HCT116 (cell line): ENCODE data around the gene EFNB1. TPM values are rescaled to one million over a fixed set of nuclear protein-coding genes. Genes with fewer than 3 reads are reported as not detected.

ENCODE experiments used
- ATAC-seq: fragments of 200-7000 bp; cut with Tn5 transposase; 2 replicates; pipeline ENCODE4 v1.9.1; 2020; ENCODE audit warnings: mild to moderate bottlenecking, moderate library complexity
- BruUV-seq: library from RNA; stranded (reverse); fragments of 400-500 nt; replicated peaks from 2 replicates; lab custom pipeline; 2021; lab: Mats Ljungman, UMichigan
- CTCF ChIA-PET: fragments of 300-600 bp; sonication (Branson Sonifier 250); formaldehyde crosslinking; loops from one replicate; lab custom pipeline; 2021; ENCODE audit warnings: antibody characterized with exemption; lab: Charles Lee
- POLR2A ChIA-PET: fragments of 300-600, 350-600 bp; sonication (Branson Sonifier 250); formaldehyde crosslinking; loops from one replicate; lab custom pipeline; 2021; ENCODE audit warnings: antibody characterized with exemption; lab: Charles Lee
- RAD21 ChIA-PET, 2 experiments: fragments of 300-600 bp; sonication (Branson Sonifier 250); formaldehyde crosslinking; loops; one replicate each; lab custom pipeline; 2023; ENCODE audit warnings: low total read pairs in 2 of 2; ENCODE audit not compliant: uncharacterized antibody in 2 of 2, unreplicated experiment in 2 of 2, low non-redundant PET in 1 of 2; lab: Charles Lee
- DNase-seq: peaks from one replicate; pipeline ENCODE4 v3.0.0-alpha.2; 2010; ENCODE audit warnings: low read depth, low spot score
- H2AFZ ChIP-seq: fragments of 200-600 bp; shearing (Covaris generic), sonication (generic); 2 replicates; pipeline ENCODE4 v1.6.1; 2017; ENCODE audit warnings: low read depth, mixed run types, mixed read lengths, antibody characterized with exemption, low read length; ENCODE audit not compliant: poor library complexity, severe bottlenecking
- H3K27ac ChIP-seq: 2 replicates; pipeline ENCODE4 v1.5.1; 2012; ENCODE audit warnings: low read depth, low read length
- H3K27me3 ChIP-seq: fragments of 200-600 bp; sonication (generic); 2 replicates; pipeline ENCODE4 v1.6.1; 2016; ENCODE audit warnings: mixed run types, low read length, mixed read lengths; ENCODE audit not compliant: insufficient read depth
- H3K36me3 ChIP-seq, 2 experiments: fragments of 200-500 bp in 1 of 2; fragments of 200-600 bp in 1 of 2; sonication (Bioruptor generic) in 1 of 2; sonication (generic) in 1 of 2; 2 replicates each; pipeline versions ENCODE4 v1.5.1 to v1.6.1; 2014 to 2016; ENCODE audit warnings: low read length in 2 of 2, inconsistent platforms in 1 of 2, mixed read lengths in 1 of 2, mixed run types in 1 of 2; ENCODE audit not compliant: insufficient read depth in 2 of 2, control insufficient read depth in 1 of 2
- H3K4me1 ChIP-seq, 2 experiments: fragments of 200-600 bp in 1 of 2; sonication (generic) in 1 of 2; 2 replicates each; pipeline versions ENCODE4 v1.5.1 to v1.6.1; 2012 to 2017; ENCODE audit warnings: low read length in 2 of 2, inconsistent platforms in 1 of 2, mild to moderate bottlenecking in 1 of 2, mixed read lengths in 1 of 2, mixed run types in 1 of 2, moderate library complexity in 1 of 2; ENCODE audit not compliant: insufficient read depth in 2 of 2, control insufficient read depth in 1 of 2
- H3K4me2 ChIP-seq: fragments of 200-600 bp; sonication (generic); 2 replicates; pipeline ENCODE4 v1.6.1; 2017; ENCODE audit warnings: mixed run types, low read length, mixed read lengths
- H3K4me3 ChIP-seq, 2 experiments: fragments of 200-600 bp in 1 of 2; sonication (generic) in 1 of 2; replicated peaks in 1 of 2; 2 replicates each; pipeline ENCODE4 v1.5.1; 2011 to 2016; ENCODE audit warnings: low read length in 2 of 2, control low read depth in 1 of 2, low read depth in 1 of 2, mild to moderate bottlenecking in 1 of 2, mixed read lengths in 1 of 2, mixed run types in 1 of 2
- H3K79me2 ChIP-seq: fragments of 200-600 bp; sonication (generic); 2 replicates; pipeline ENCODE4 v1.6.1; 2017; ENCODE audit warnings: mild to moderate bottlenecking, mixed run types, low read length, moderate library complexity, mixed read lengths; ENCODE audit not compliant: insufficient read depth
- H3K9ac ChIP-seq: fragments of 200-600 bp; sonication (generic); 2 replicates; pipeline ENCODE4 v1.6.1; 2016; ENCODE audit warnings: low read length, mixed read lengths
- H3K9me2 ChIP-seq: fragments of 200-600 bp; sonication (generic), shearing (Covaris generic); 2 replicates; pipeline ENCODE4 v1.6.1; 2017; ENCODE audit warnings: mixed run types, mild to moderate bottlenecking, moderate library complexity; ENCODE audit not compliant: insufficient read depth
- H3K9me3 ChIP-seq, 2 experiments: fragments of 200-500 bp in 1 of 2; fragments of 200-600 bp in 1 of 2; sonication (Bioruptor generic) in 1 of 2; sonication (generic) in 1 of 2; 2 replicates each; pipeline ENCODE4 v1.6.1; 2014 to 2017; ENCODE audit warnings: low read length in 2 of 2, mixed read lengths in 2 of 2, inconsistent platforms in 1 of 2, low read depth in 1 of 2, mild to moderate bottlenecking in 1 of 2, mixed run types in 1 of 2, moderate library complexity in 1 of 2; ENCODE audit not compliant: control insufficient read depth in 1 of 2, insufficient read depth in 1 of 2
- H4K20me1 ChIP-seq: fragments of 200-600 bp; sonication (generic), shearing (Covaris generic); 2 replicates; pipeline ENCODE4 v1.6.1; 2017; ENCODE audit warnings: mixed run types, mild to moderate bottlenecking, moderate library complexity; ENCODE audit not compliant: insufficient read depth
- CEBPB ChIP-seq: IDR thresholded peaks from 2 replicates; pipeline ENCODE4 v1.6.1; 2012; ENCODE audit warnings: low read depth
- EZH2phosphoT487 ChIP-seq: fragments of 200-600 bp; IDR thresholded peaks from 2 replicates; pipeline ENCODE4 v1.6.1; 2018; ENCODE audit warnings: antibody characterized with exemption, borderline replicate concordance
- FOSL1 ChIP-seq: IDR thresholded peaks from 2 replicates; pipeline ENCODE4 v1.6.1; 2012; ENCODE audit warnings: low read depth
- JUND ChIP-seq: IDR thresholded peaks from 2 replicates; pipeline ENCODE4 v1.6.1; 2012
- MAX ChIP-seq: IDR thresholded peaks from 2 replicates; pipeline ENCODE4 v1.6.1; 2012
- POLR2A ChIP-seq: IDR thresholded peaks from 2 replicates; pipeline ENCODE4 v1.7.0; 2011; ENCODE audit warnings: borderline replicate concordance; ENCODE audit not compliant: insufficient read depth, insufficient read length; ENCODE audit errors: extremely low read depth
- POLR2AphosphoS5 ChIP-seq: IDR thresholded peaks from 2 replicates; pipeline ENCODE4 v1.6.1; 2011; ENCODE audit warnings: mild to moderate bottlenecking, low read depth, low read length, moderate library complexity
- REST ChIP-seq: IDR thresholded peaks from 2 replicates; pipeline ENCODE4 v1.6.1; 2012; ENCODE audit warnings: low read depth
- SP1 ChIP-seq: IDR thresholded peaks from 2 replicates; pipeline ENCODE4 v1.6.1; 2012; ENCODE audit warnings: low read depth
- SRF ChIP-seq: IDR thresholded peaks from 2 replicates; pipeline ENCODE4 v1.6.1; 2012; ENCODE audit warnings: low read depth
- YY1 ChIP-seq: IDR thresholded peaks from 2 replicates; pipeline ENCODE4 v1.6.1; 2011; ENCODE audit warnings: low read length, low read depth, moderate library complexity, mild to moderate bottlenecking; ENCODE audit not compliant: insufficient replicate concordance; ENCODE audit errors: extremely low read depth
- ZFX ChIP-seq: fragments of 450-650 bp; IDR thresholded peaks from 2 replicates; pipeline ENCODE4 v1.6.1; 2017
- ZNF274 ChIP-seq: fragments of 200-500 bp; sonication (Bioruptor generic); IDR thresholded peaks from 2 replicates; pipeline ENCODE4 v1.6.1; 2014; ENCODE audit warnings: mild to moderate bottlenecking, low read depth, low read length, inconsistent platforms
- intact Hi-C: fragments of 100-400 bp; cut with micrococcal nuclease; formaldehyde crosslinking; loops from 2 replicates; pipeline ENCODE4 v1.10.0; 2022
- total RNA-seq: library from RNA; stranded (reverse); gene quantifications from one replicate; pipeline ENCODE4 v1.2.1, GENCODE V29; 2021; ENCODE audit not compliant: unreplicated experiment

Gene EFNB1
- total RNA-seq, 1 experiment from 2014 or later = 14.7 TPM

- Histone ChIP-seq H3K4me3 (no peak overlapping the region), H3K9me2 (no peaks in the 10 kb centered on the region), H3K27me3 (no peaks in the 10 kb centered on the region), H3K36me3 (no peaks in the 10 kb centered on the region), H3K27ac (no peak overlapping the region), H3K9ac (no peak overlapping the region), H3K9me3 (no peaks in the 10 kb centered on the region), H3K79me2 (peaks cover 27% of the 10 kb centered on the region; the same call in 1 of the 2 replicates), H3K4me2 (no peak overlapping the region), H4K20me1 (no peaks in the 10 kb centered on the region), H2AFZ (no peak overlapping the region), H3K4me1 (no peaks in the 10 kb centered on the region; a peak in 1 of 4 replicates)
- ChIA-PET RAD21 (no interaction called here), CTCF (no interaction called here), POLR2A (no interaction called here)
- no TSS peak for BruUV-seq
- ATAC-seq = no peak
- no peak for TF ChIP-seq ZFX
- TF ChIP-seq YY1 = no peak
- intact Hi-C loops = no loop called here
- no peak for DNase-seq
These were observed 5.1 kb downstream of the EFNB1 start for GRCh38 chrX:68833855-68834331.

DNA sequence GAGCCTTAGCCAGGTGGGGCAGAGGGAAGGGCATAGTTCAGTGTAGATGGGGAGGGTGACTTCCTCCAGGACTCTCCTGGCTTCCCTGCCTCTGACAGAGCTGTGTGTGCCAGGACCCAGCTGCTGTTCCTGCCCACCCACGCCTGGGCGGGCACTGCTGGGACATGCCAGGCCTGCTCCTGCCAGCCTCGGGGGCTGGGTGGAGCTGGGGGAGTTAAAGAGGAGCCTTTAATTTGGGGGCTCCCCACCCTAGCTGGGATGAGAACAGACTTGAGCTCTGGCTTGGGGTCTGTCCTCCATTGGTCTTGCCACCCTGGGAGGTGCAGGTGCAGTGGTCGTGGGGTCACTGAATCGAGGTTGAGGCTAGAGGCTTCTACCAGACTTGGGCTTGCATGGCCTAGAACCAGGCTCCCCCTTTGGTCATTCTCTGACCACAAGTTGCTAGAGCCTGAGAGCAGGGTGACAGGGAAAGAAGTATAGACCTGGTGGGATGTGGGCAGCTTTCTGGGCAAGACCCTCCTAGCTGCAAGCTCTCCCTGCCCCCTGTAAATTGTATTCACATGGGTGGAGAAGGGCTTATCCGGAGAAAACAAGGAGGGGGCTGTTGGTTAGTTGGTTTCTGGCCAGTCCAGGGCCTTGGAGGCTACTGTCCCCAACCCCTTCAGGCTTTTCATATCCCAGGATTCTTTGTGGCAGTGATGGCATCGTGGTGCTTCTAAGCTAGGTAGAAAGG is 5.7 kb downstream of the EFNB1 start:
- H3K9me2 ChIP-seq = no peaks in the 10 kb centered on the region
- H4K20me1 ChIP-seq = no peaks in the 10 kb centered on the region
- POLR2A ChIA-PET = no interaction called here
- no peak overlapping the region for H3K4me2 ChIP-seq
- intact Hi-C loops = no loop called here
- TF ChIP-seq SP1 (no peak), FOSL1 (no peak), JUND (no peak), ZNF274 (no peak), YY1 (no peak), MAX (no peak), REST (no peak), CEBPB (no peak), POLR2AphosphoS5 (no peak), POLR2A (no peak), EZH2phosphoT487 (no peak), SRF (no peak)
- no peak overlapping the region for H3K9ac ChIP-seq
- H3K36me3 ChIP-seq = no peaks in the 10 kb centered on the region
- H3K9me3 ChIP-seq = no peaks in the 10 kb centered on the region
- no peaks in the 10 kb centered on the region; a peak in 1 of 4 replicates for H3K4me1 ChIP-seq
- RAD21 ChIA-PET = no interaction called here
- DNase-seq (no peak), ATAC-seq (no peak)
- no peaks in the 10 kb centered on the region for H3K27me3 ChIP-seq
- H3K79me2 ChIP-seq = peaks cover 25% of the 10 kb centered on the region; the same call in 1 of the 2 replicates
- no peak overlapping the region for H3K27ac ChIP-seq
- no peak overlapping the region for H2AFZ ChIP-seq
- CTCF ChIA-PET = no interaction called here
- BruUV-seq = no TSS peak
- H3K4me3 ChIP-seq = no peak overlapping the region
